B cell (primary cell): ENCODE measurements around the gene TRMT2A.

Source experiments
- CTCF ChIP-seq: fragments of 200-600 bp; IDR thresholded peaks from one replicate; pipeline ENCODE4 v1.8.0; 2022; ENCODE audit warnings: antibody characterized with exemption, mild to moderate bottlenecking
- EZH2 ChIP-seq: IDR thresholded peaks from 2 replicates; pipeline ENCODE4 v1.6.1; 2012; ENCODE audit warnings: borderline replicate concordance, low read depth, mild to moderate bottlenecking, moderate library complexity, low read length; ENCODE audit not compliant: insufficient read depth, poor library complexity, severe bottlenecking

DNA sequence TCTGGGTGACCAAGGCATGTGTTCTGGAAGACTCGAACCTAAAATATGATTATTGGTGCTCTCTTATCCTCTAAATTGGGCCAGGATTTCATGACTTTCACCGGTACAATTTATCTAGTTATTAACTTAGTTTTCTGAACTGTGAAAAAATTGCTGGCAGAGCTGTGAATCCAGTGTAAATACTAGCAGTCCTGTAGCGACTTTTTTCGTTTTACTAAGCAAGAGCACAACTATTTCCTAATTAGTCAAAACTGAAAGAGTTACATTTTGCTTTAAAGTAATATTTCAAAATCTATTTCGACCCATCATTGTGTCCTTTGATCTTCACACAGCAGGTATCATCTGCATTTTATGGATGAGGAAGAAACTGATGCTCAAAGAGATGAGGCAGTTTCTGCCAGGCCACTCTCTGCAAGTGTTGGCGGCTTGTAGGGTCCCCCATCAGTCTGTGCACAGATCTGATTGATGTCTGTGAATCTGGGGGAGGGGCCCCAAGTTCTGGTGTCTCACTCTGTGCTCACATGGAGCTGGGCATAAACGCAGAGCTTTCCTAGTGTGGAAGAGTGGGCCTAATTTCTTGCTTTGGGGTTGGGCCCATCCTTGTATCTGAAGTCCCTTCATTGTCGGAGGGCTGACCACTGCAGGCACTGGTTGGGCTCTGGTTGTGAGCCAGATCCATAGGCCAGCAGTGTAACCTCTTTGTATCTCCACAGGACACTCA lies 1.4 kb upstream of the TRMT2A start:
- no peak for TF ChIP-seq CTCF
- TF ChIP-seq EZH2: no peak
